SK-N-SH (cell line): ENCODE data around the gene EEF1A2. TPM values are rescaled to one million over a fixed set of nuclear protein-coding genes. Genes with fewer than 3 reads are reported as not detected.

Experiments used
- CTCF ChIA-PET: fragments of 300-600, 350-600 bp; formaldehyde crosslinking; extraction: SDS; loops from one replicate; lab custom pipeline; 2021; lab: Yijun Ruan, JAX
- POLR2A ChIA-PET: fragments of 350-600 bp; sonication (Branson Sonifier 250); formaldehyde crosslinking; extraction: SDS; loops from one replicate; lab custom pipeline; 2020; ENCODE audit warnings: antibody characterized with exemption, inconsistent platforms; lab: Yijun Ruan, JAX
- DNase-seq: peaks from one replicate; pipeline ENCODE4 v3.0.0; 2012
- H2AFZ ChIP-seq: fragments of 200-600 bp; sonication (generic); 2 replicates; pipeline ENCODE4 v1.8.1; 2016; ENCODE audit warnings: antibody characterized with exemption, mild to moderate bottlenecking, low read depth
- H3F3A ChIP-seq: fragments of 200-600 bp; sonication (generic); replicated peaks from 2 replicates; pipeline ENCODE3; 2016; ENCODE audit warnings: antibody characterized with exemption, mild to moderate bottlenecking; ENCODE audit not compliant: insufficient read depth
- H3K27ac ChIP-seq, 2 experiments: fragments of 200-500 bp in 1 of 2; fragments of 200-600 bp in 1 of 2; sonication (Bioruptor generic) in 1 of 2; sonication (generic), shearing (Covaris generic) in 1 of 2; 2 replicates each; pipeline versions ENCODE4 v1.5.1 to v1.6.1; 2014 to 2016; ENCODE audit warnings: low read depth in 2 of 2, inconsistent platforms in 1 of 2, low read length in 1 of 2, mild to moderate bottlenecking in 1 of 2, mixed read lengths in 1 of 2
- H3K27me3 ChIP-seq: fragments of 200-600 bp; sonication (generic), shearing (Covaris generic); 2 replicates; pipeline ENCODE4 v1.6.1; 2016; ENCODE audit warnings: mixed run types; ENCODE audit not compliant: insufficient read depth
- H3K36me3 ChIP-seq, 2 experiments: fragments of 200-500 bp in 1 of 2; fragments of 200-600 bp in 1 of 2; sonication (Bioruptor generic) in 1 of 2; sonication (generic) in 1 of 2; replicated peaks in 1 of 2; 2 replicates each; pipeline versions ENCODE3 to v1.5.1; 2014 to 2016; ENCODE audit warnings: low read length in 1 of 2, mild to moderate bottlenecking in 1 of 2; ENCODE audit not compliant: insufficient read depth in 2 of 2, control insufficient read depth in 1 of 2
- H3K4me1 ChIP-seq, 2 experiments: fragments of 200-500 bp in 1 of 2; fragments of 200-600 bp in 1 of 2; sonication (Bioruptor generic) in 1 of 2; sonication (generic), shearing (Covaris generic) in 1 of 2; 2 replicates each; pipeline versions ENCODE4 v1.5.1 to v1.6.1; 2014 to 2016; ENCODE audit warnings: low read depth in 1 of 2, low read length in 1 of 2, mixed run types in 1 of 2; ENCODE audit not compliant: insufficient read depth in 2 of 2, control insufficient read depth in 1 of 2
- H3K4me2 ChIP-seq: fragments of 200-600 bp; sonication (generic), shearing (Covaris generic); 2 replicates; pipeline ENCODE4 v1.6.1; 2017; ENCODE audit warnings: mixed run types
- H3K4me3 ChIP-seq, 2 experiments: fragments of 200-500 bp in 1 of 2; fragments of 200-600 bp in 1 of 2; sonication (Bioruptor generic) in 1 of 2; sonication (generic), shearing (Covaris generic) in 1 of 2; 2 replicates each; pipeline versions ENCODE4 v1.5.1 to v1.8.1; 2014 to 2016; ENCODE audit warnings: low read depth in 2 of 2, inconsistent platforms in 1 of 2, low read length in 1 of 2, mild to moderate bottlenecking in 1 of 2, mixed read lengths in 1 of 2, moderate library complexity in 1 of 2
- H3K79me2 ChIP-seq: fragments of 200-600 bp; sonication (generic); 2 replicates; pipeline ENCODE4 v1.8.1; 2017; ENCODE audit warnings: mild to moderate bottlenecking; ENCODE audit not compliant: insufficient read depth
- H3K9ac ChIP-seq: fragments of 200-600 bp; sonication (generic); 2 replicates; pipeline ENCODE4 v1.6.1; 2017; ENCODE audit warnings: mixed run types
- H3K9me2 ChIP-seq: fragments of 200-600 bp; sonication (generic); 2 replicates; pipeline ENCODE4 v1.6.1; 2017; ENCODE audit warnings: mixed run types
- H3K9me3 ChIP-seq: fragments of 200-600 bp; sonication (generic); 2 replicates; pipeline ENCODE4 v1.6.1; 2017; ENCODE audit warnings: mixed run types, mild to moderate bottlenecking, moderate library complexity
- H4K20me1 ChIP-seq: fragments of 200-600 bp; sonication (generic); 2 replicates; pipeline ENCODE4 v1.6.1; 2017; ENCODE audit warnings: mild to moderate bottlenecking, mixed run types; ENCODE audit not compliant: insufficient read depth
- FOXJ3 ChIP-seq: sonication (generic); formaldehyde crosslinking; IDR thresholded peaks from 2 replicates; pipeline ENCODE4 v1.5.1; 2020; ENCODE audit warnings: mild to moderate bottlenecking, missing genetic modification reagents
- FOXM1 ChIP-seq: IDR thresholded peaks from 2 replicates; pipeline ENCODE4 v1.4.0; 2012; ENCODE audit warnings: low read depth, mild to moderate bottlenecking
- GATA2 ChIP-seq: sonication (generic); formaldehyde crosslinking; IDR thresholded peaks from 2 replicates; pipeline ENCODE4 v1.5.0; 2020; ENCODE audit warnings: mild to moderate bottlenecking, missing genetic modification reagents
- MEF2A ChIP-seq: IDR thresholded peaks from 2 replicates; pipeline ENCODE4 v1.4.0; 2012; ENCODE audit warnings: low read depth, borderline replicate concordance
- MXI1 ChIP-seq: IDR thresholded peaks from 2 replicates; pipeline ENCODE4 v1.6.1; 2012; ENCODE audit warnings: mild to moderate bottlenecking, low read depth, low read length, improper control_type of control experiment
- NFIC ChIP-seq: IDR thresholded peaks from 2 replicates; pipeline ENCODE4 v1.4.0; 2012; ENCODE audit warnings: borderline replicate concordance
- NRF1 ChIP-seq: IDR thresholded peaks from 2 replicates; pipeline ENCODE4 v1.6.1; 2012; ENCODE audit warnings: low read depth, mild to moderate bottlenecking, low read length
- RCOR1 ChIP-seq: fragments of 150-350 bp; IDR thresholded peaks from 2 replicates; pipeline ENCODE4 v1.6.1; 2017; ENCODE audit warnings: antibody characterized with exemption, low read length
- RXRA ChIP-seq: IDR thresholded peaks from 2 replicates; pipeline ENCODE4 v1.4.0; 2012; ENCODE audit warnings: low read depth, mild to moderate bottlenecking, borderline replicate concordance
- SIN3A ChIP-seq: IDR thresholded peaks from 2 replicates; pipeline ENCODE4 v1.6.1; 2012; ENCODE audit warnings: low read depth, mild to moderate bottlenecking, low read length, moderate library complexity, borderline replicate concordance
- SMC3 ChIP-seq: IDR thresholded peaks from 2 replicates; pipeline ENCODE4 v1.6.1; 2012; ENCODE audit warnings: low read depth, low read length, improper control_type of control experiment
- YY1 ChIP-seq: IDR thresholded peaks from 2 replicates; pipeline ENCODE4 v1.4.0; 2012; ENCODE audit warnings: low read depth, mild to moderate bottlenecking
- WGBS: methylation state at CpG from one replicate; pipeline ENCODE4 v1.1.6; 2017; ENCODE audit warnings: low lambda C conversion rate; 5-methylcytosine and 5-hydroxymethylcytosine counted together
- polyA plus RNA-seq, 3 experiments: library from polyadenylated mRNA; depleted of rRNA; stranded (reverse); fragments of >200 nt; gene quantifications; 2 replicates each; pipeline ENCODE4 v1.2.3, GENCODE V29; 2012
- TF ChIP-seq, protein P1 (sequence below): IDR thresholded peaks from 2 replicates; pipeline ENCODE4 v1.4.0; 2012; ENCODE audit warnings: low read depth, borderline replicate concordance
- TF ChIP-seq, protein P2 (sequence below): fragments of 150-350 bp; IDR thresholded peaks from 2 replicates; pipeline ENCODE4 v1.6.1; 2017; ENCODE audit warnings: antibody characterized with exemption, low read length, low read depth, borderline replicate concordance
- TF ChIP-seq, protein P3 (sequence below): IDR thresholded peaks from 2 replicates; pipeline ENCODE4; 2012

EEF1A2 gene
- polyA plus RNA-seq, 1 of the 3 experiments (the other 2 are of a cell fraction) = 16.5 TPM

DNA sequence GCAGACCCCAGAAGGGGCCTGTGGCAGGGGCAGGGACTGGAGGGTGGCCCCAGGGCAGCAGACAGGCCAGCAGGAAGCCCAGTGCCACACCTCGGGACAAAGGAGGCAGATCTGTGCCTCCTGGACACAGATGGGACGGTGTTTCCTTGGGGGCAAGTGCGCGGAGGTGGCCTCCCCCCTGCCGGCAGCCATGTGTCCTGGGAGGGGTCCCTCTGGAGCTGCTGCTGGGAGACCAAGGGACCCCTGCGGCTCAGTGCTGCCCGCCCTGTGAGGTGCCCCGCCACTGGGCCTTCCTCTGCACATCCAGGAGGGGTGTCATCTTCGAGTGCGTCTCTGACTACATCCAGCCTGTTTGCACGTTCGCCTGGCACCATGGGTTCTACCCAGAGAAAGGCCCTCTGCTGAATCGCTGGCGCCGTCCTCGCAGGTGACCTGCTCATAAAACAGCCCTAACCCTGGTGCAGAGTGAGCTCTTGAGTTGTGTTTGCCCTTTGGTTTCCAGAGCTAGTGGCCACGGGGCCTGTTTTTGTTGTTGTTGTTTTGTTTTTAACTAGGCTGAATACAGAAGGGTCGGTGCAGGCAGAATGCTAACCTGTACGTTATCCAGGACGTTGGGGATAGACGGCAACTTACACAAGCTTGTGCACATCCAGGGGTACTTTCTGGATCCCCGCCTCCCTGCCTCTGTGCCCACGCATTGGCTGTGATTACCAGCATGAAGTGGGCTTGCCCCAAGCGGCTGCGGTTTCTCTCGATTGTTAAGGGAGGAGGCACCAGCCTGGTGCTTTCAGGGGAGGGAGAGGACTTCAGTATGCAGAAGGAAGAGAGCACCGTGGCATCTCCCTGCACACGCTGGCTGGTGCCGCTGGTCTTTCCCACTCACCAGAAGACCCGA lies 25.1 kb downstream of the EEF1A2 start:
- no peak overlapping the region for H3K9ac ChIP-seq
- no peaks in the 10 kb centered on the region for H3K9me2 ChIP-seq
- WGBS = 65% methylated on average over 18 of the region's 30 CpGs
- H2AFZ ChIP-seq = no peak overlapping the region
- no peaks in the 10 kb centered on the region for H3F3A ChIP-seq
- CTCF ChIA-PET = interaction anchor here (0.9 to 5.2 kb wide), 4 partner anchors 23 to 64 kb away, joined by 3 to 24 read pairs (median 6); partner anchors contain the start of gene PTK6
- H3K9me3 ChIP-seq = no peaks in the 10 kb centered on the region
- POLR2A ChIA-PET = interaction anchor here (0.6 to 0.9 kb wide), 2 partner anchors 9 to 23 kb away, joined by 4 read pairs; no protein-coding TSS in a partner anchor
- peaks cover 0 to 54% of the 10 kb centered on the region in 2 experiments; a peak in 1 of 4 replicates for H3K4me1 ChIP-seq
- H3K79me2 ChIP-seq = no peaks in the 10 kb centered on the region
- H3K4me2 ChIP-seq = no peak overlapping the region
- DNase-seq = no peak
- H4K20me1 ChIP-seq = no peaks in the 10 kb centered on the region
- H3K36me3 ChIP-seq = no peaks in the 10 kb centered on the region
- TF ChIP-seq, protein P1, sequence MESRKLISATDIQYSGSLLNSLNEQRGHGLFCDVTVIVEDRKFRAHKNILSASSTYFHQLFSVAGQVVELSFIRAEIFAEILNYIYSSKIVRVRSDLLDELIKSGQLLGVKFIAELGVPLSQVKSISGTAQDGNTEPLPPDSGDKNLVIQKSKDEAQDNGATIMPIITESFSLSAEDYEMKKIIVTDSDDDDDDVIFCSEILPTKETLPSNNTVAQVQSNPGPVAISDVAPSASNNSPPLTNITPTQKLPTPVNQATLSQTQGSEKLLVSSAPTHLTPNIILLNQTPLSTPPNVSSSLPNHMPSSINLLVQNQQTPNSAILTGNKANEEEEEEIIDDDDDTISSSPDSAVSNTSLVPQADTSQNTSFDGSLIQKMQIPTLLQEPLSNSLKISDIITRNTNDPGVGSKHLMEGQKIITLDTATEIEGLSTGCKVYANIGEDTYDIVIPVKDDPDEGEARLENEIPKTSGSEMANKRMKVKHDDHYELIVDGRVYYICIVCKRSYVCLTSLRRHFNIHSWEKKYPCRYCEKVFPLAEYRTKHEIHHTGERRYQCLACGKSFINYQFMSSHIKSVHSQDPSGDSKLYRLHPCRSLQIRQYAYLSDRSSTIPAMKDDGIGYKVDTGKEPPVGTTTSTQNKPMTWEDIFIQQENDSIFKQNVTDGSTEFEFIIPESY = no peak
- no peak for TF ChIP-seq SIN3A
- TF ChIP-seq RXRA = no peak
- TF ChIP-seq SMC3 = no peak
- no peak for TF ChIP-seq NRF1
- TF ChIP-seq, protein P2, sequence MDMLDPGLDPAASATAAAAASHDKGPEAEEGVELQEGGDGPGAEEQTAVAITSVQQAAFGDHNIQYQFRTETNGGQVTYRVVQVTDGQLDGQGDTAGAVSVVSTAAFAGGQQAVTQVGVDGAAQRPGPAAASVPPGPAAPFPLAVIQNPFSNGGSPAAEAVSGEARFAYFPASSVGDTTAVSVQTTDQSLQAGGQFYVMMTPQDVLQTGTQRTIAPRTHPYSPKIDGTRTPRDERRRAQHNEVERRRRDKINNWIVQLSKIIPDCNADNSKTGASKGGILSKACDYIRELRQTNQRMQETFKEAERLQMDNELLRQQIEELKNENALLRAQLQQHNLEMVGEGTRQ = no peak
- no peak for TF ChIP-seq YY1
- no peak for TF ChIP-seq FOXM1
- no peak for TF ChIP-seq RCOR1
- no peak for TF ChIP-seq MXI1
- no peak for TF ChIP-seq FOXJ3 (CRISPR knock-in tag)
- no peak for TF ChIP-seq MEF2A
- TF ChIP-seq NFIC = no peak
- no peak for TF ChIP-seq GATA2 (CRISPR knock-in tag)
- TF ChIP-seq, protein P3, sequence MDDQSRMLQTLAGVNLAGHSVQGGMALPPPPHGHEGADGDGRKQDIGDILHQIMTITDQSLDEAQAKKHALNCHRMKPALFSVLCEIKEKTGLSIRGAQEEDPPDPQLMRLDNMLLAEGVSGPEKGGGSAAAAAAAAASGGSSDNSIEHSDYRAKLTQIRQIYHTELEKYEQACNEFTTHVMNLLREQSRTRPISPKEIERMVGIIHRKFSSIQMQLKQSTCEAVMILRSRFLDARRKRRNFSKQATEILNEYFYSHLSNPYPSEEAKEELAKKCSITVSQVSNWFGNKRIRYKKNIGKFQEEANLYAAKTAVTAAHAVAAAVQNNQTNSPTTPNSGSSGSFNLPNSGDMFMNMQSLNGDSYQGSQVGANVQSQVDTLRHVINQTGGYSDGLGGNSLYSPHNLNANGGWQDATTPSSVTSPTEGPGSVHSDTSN = no peak
- no peak overlapping the region for H3K4me3 ChIP-seq
- H3K27me3 ChIP-seq = peaks cover 26% of the 10 kb centered on the region
- no peak overlapping the region; a peak in 1 of 4 replicates for H3K27ac ChIP-seq
